Nephron (organoid): ENCODE data around the gene DGCR8.
A peak's percentile ranks its signal among the peaks of the same experiment; 100 is the strongest.

Experiments used
- H3K27ac Mint-ChIP-seq, 3 experiments: 2 replicates each; pipeline ENCODE4 v1.8.0; 2020; ENCODE audit warnings: mixed read lengths in 3 of 3, mild to moderate bottlenecking in 2 of 3, moderate library complexity in 1 of 3
- H3K27me3 Mint-ChIP-seq: 2 replicates; pipeline ENCODE4 v1.8.0; 2021; ENCODE audit warnings: low read depth, mild to moderate bottlenecking, moderate library complexity, mixed read lengths
- H3K36me3 Mint-ChIP-seq: 2 replicates; pipeline ENCODE4 v1.8.0; 2020; ENCODE audit warnings: low read depth, mixed read lengths
- H3K4me1 Mint-ChIP-seq: 2 replicates; pipeline ENCODE4 v1.8.0; 2020; ENCODE audit warnings: mixed read lengths
- H3K4me3 Mint-ChIP-seq, 3 experiments: 2 replicates each; pipeline ENCODE4 v1.8.0; 2020; ENCODE audit warnings: mild to moderate bottlenecking in 3 of 3, mixed read lengths in 3 of 3, moderate library complexity in 2 of 3
- H3K9me3 Mint-ChIP-seq: 2 replicates; pipeline ENCODE4 v1.8.0; 2020; ENCODE audit warnings: mixed read lengths
- CTCF ChIP-seq, 3 experiments: fragments of 200-600 bp; sonication (generic); IDR thresholded peaks; one replicate each; pipeline ENCODE4 v1.5.0; 2021; ENCODE audit warnings: antibody characterized with exemption in 3 of 3; ENCODE audit not compliant: unreplicated experiment in 3 of 3

The DGCR8 gene

GRCh38 chr22:20079745-20080444 is at the start of gene DGCR8:
TSS of gene DGCR8 (plus strand) at chr22:20080241. CDS start at chr22:20085964, 5,723 bp downstream.
- Mint-ChIP-seq H3K4me3 (peak within 1 kb of the TSS; percentile 91 to 96 (median 93)), H3K36me3 (no peaks in the 10 kb centered on the region), H3K9me3 (no peaks in the 10 kb centered on the region), H3K4me1 (peaks cover 39% of the 10 kb centered on the region), H3K27me3 (no peaks in the 10 kb centered on the region), H3K27ac (peak within 1 kb of the TSS; percentile 94 to 99 (median 99))
- TF ChIP-seq CTCF (IDR thresholded peaks at IDR 0.05; ENCODE audit: unreplicated experiment in 3 of 3), result no peak

GRCh38 chr22:20031732-20032406 is 48.2 kb upstream of the DGCR8 start:
- H3K27ac Mint-ChIP-seq, result no peak overlapping the region

GRCh38 chr22:20032407-20032991 is 47.5 kb upstream of the DGCR8 start:
- Mint-ChIP-seq H3K27me3 (no peaks in the 10 kb centered on the region), H3K36me3 (no peaks in the 10 kb centered on the region)
- no peak for TF ChIP-seq CTCF (IDR thresholded peaks at IDR 0.05; ENCODE audit: unreplicated experiment in 3 of 3)

More at GRCh38 chr22:20031732-20032406, 48.2 kb upstream of the DGCR8 start:
- TF ChIP-seq CTCF (IDR thresholded peaks at IDR 0.05; ENCODE audit: unreplicated experiment in 3 of 3), result no peak
- Mint-ChIP-seq H3K36me3 (no peaks in the 10 kb centered on the region), H3K27me3 (no peaks in the 10 kb centered on the region), H3K4me3 (no peak overlapping the region), H3K4me1 (no peaks in the 10 kb centered on the region), H3K9me3 (no peaks in the 10 kb centered on the region)

GRCh38 chr22:20033045-20033706 is 46.9 kb upstream of the DGCR8 start:
- H3K27ac Mint-ChIP-seq, result no peak overlapping the region
- no peak for TF ChIP-seq CTCF (IDR thresholded peaks at IDR 0.05; ENCODE audit: unreplicated experiment in 3 of 3)
- no peaks in the 10 kb centered on the region for H3K4me1 Mint-ChIP-seq
- H3K36me3 Mint-ChIP-seq, result no peaks in the 10 kb centered on the region
- no peak overlapping the region for H3K4me3 Mint-ChIP-seq
- no peaks in the 10 kb centered on the region for H3K9me3 Mint-ChIP-seq
- H3K27me3 Mint-ChIP-seq, result no peaks in the 10 kb centered on the region

More at GRCh38 chr22:20032407-20032991, 47.5 kb upstream of the DGCR8 start:
- Mint-ChIP-seq H3K4me3 (no peak overlapping the region), H3K27ac (no peak overlapping the region), H3K9me3 (no peaks in the 10 kb centered on the region), H3K4me1 (no peaks in the 10 kb centered on the region)

GRCh38 chr22:20034143-20034542 is 45.9 kb upstream of the DGCR8 start:
- no peaks in the 10 kb centered on the region for H3K27me3 Mint-ChIP-seq
- H3K9me3 Mint-ChIP-seq, result no peaks in the 10 kb centered on the region
- H3K27ac Mint-ChIP-seq, result no peak overlapping the region
- no peak overlapping the region for H3K4me3 Mint-ChIP-seq
- TF ChIP-seq CTCF (IDR thresholded peaks at IDR 0.05; ENCODE audit: unreplicated experiment in 3 of 3), result no peak
- no peaks in the 10 kb centered on the region for H3K4me1 Mint-ChIP-seq
- H3K36me3 Mint-ChIP-seq, result no peaks in the 10 kb centered on the region
